Trophoblast cell (in vitro differentiated cells and primary cell): ENCODE results near the gene TUB.

Source experiments
- DNase-seq, 2 donors: peaks; one replicate each; pipeline ENCODE4 v3.0.0-alpha.2; 2016
- H2AFZ ChIP-seq: 2 replicates; pipeline ENCODE4 v1.6.1; 2013; ENCODE audit warnings: low read length, moderate library complexity, mild to moderate bottlenecking; ENCODE audit not compliant: insufficient read depth, poor library complexity
- H2AK5ac ChIP-seq: 2 replicates; pipeline ENCODE4 v1.6.1; 2013; ENCODE audit warnings: mild to moderate bottlenecking, low read length
- H2BK120ac ChIP-seq: 2 replicates; pipeline ENCODE4 v1.6.1; 2013; ENCODE audit warnings: low read length, mild to moderate bottlenecking, moderate library complexity; ENCODE audit not compliant: insufficient read depth, poor library complexity
- H2BK12ac ChIP-seq: 2 replicates; pipeline ENCODE4 v1.6.1; 2013; ENCODE audit warnings: mild to moderate bottlenecking, low read length, moderate library complexity
- H2BK5ac ChIP-seq: 2 replicates; pipeline ENCODE4 v1.6.1; 2013; ENCODE audit warnings: low read length, low read depth, moderate library complexity, mild to moderate bottlenecking; ENCODE audit not compliant: poor library complexity
- H3K14ac ChIP-seq: 2 replicates; pipeline ENCODE4 v1.6.1; 2013; ENCODE audit warnings: mild to moderate bottlenecking, low read length
- H3K18ac ChIP-seq: 2 replicates; pipeline ENCODE4 v1.6.1; 2013; ENCODE audit warnings: mild to moderate bottlenecking, low read length
- H3K23ac ChIP-seq: 2 replicates; pipeline ENCODE4 v1.6.1; 2013; ENCODE audit warnings: low read length
- H3K27ac ChIP-seq: 2 replicates; pipeline ENCODE4 v1.5.1; 2013; ENCODE audit warnings: low read depth, mild to moderate bottlenecking, inconsistent platforms, low read length, moderate library complexity
- H3K27me3 ChIP-seq: 2 replicates; pipeline ENCODE4 v1.6.1; 2013; ENCODE audit warnings: inconsistent platforms, mild to moderate bottlenecking, low read length, moderate library complexity; ENCODE audit not compliant: insufficient read depth
- H3K36me3 ChIP-seq, 2 experiments: 1 replicate in 1 of 2; 2 replicates in 1 of 2; pipeline ENCODE4 v1.6.1; 2013; ENCODE audit warnings: low read length in 2 of 2, mild to moderate bottlenecking in 2 of 2, moderate library complexity in 1 of 2; ENCODE audit not compliant: insufficient read depth in 2 of 2, control insufficient read depth in 1 of 2
- H3K4ac ChIP-seq: 2 replicates; pipeline ENCODE4 v1.6.1; 2013; ENCODE audit warnings: low read depth, mild to moderate bottlenecking, low read length, moderate library complexity
- H3K4me1 ChIP-seq, 2 experiments: 1 replicate in 1 of 2; 2 replicates in 1 of 2; pipeline ENCODE4 v1.6.1; 2013; ENCODE audit warnings: low read length in 2 of 2, mild to moderate bottlenecking in 2 of 2, moderate library complexity in 1 of 2; ENCODE audit not compliant: insufficient read depth in 2 of 2, control insufficient read depth in 1 of 2
- H3K4me2 ChIP-seq: 2 replicates; pipeline ENCODE4 v1.6.1; 2013; ENCODE audit warnings: inconsistent platforms, mild to moderate bottlenecking, low read length, moderate library complexity
- H3K4me3 ChIP-seq: 2 replicates; pipeline ENCODE4 v1.5.1; 2013; ENCODE audit warnings: mild to moderate bottlenecking, low read depth, low read length, inconsistent platforms
- H3K79me1 ChIP-seq: one replicate; pipeline ENCODE4 v1.6.1; 2013; ENCODE audit warnings: low read length
- H3K79me2 ChIP-seq: 2 replicates; pipeline ENCODE4 v1.6.1; 2013; ENCODE audit warnings: low read length, mild to moderate bottlenecking; ENCODE audit not compliant: control insufficient read depth, insufficient read depth, poor library complexity
- H3K9ac ChIP-seq: 2 replicates; pipeline ENCODE4 v1.6.1; 2013; ENCODE audit warnings: mild to moderate bottlenecking, low read length
- H3K9me3 ChIP-seq: 2 replicates; pipeline ENCODE4 v1.6.1; 2013; ENCODE audit warnings: low read depth, mild to moderate bottlenecking, control low read depth, inconsistent platforms, low read length; ENCODE audit not compliant: insufficient read depth
- H4K12ac ChIP-seq: 2 replicates; pipeline ENCODE4 v1.6.1; 2013; ENCODE audit warnings: low read depth, mild to moderate bottlenecking, low read length, moderate library complexity
- H4K8ac ChIP-seq: 2 replicates; pipeline ENCODE4 v1.6.1; 2013; ENCODE audit warnings: low read depth, mild to moderate bottlenecking, low read length, moderate library complexity
- H4K91ac ChIP-seq: one replicate; pipeline ENCODE4 v1.6.1; 2013; ENCODE audit warnings: low read depth, mild to moderate bottlenecking, low read length, moderate library complexity
- WGBS: extraction: QIAGEN DNeasy Blood & Tissue Kit; methylation state at CpG from one replicate; pipeline ENCODE4 v1.1.7; 2013; ENCODE audit warnings: missing lambda C conversion rate; ENCODE audit not compliant: insufficient read length, insufficient coverage; ENCODE audit errors: extremely low coverage; 5-methylcytosine and 5-hydroxymethylcytosine counted together

The TUB gene

GRCh38 chr11:8099291-8099899 lies 18.4 kb downstream of the TUB start:
- WGBS, result no CpG with 5 or more reads among the region's 3 CpGs
- H2AK5ac ChIP-seq, result no peak overlapping the region
- H3K27ac ChIP-seq, result no peak overlapping the region

GRCh38 chr11:8100158-8100557 lies 19.1 kb downstream of the TUB start:
- H3K27me3 ChIP-seq, result no peaks in the 10 kb centered on the region
- H4K8ac ChIP-seq, result no peak overlapping the region
- no peak overlapping the region for H2AFZ ChIP-seq
- no peak overlapping the region for H2BK5ac ChIP-seq
- H3K9ac ChIP-seq, result no peak overlapping the region
- no peak overlapping the region for H3K23ac ChIP-seq
- no peak overlapping the region for H3K14ac ChIP-seq
- no peaks in the 10 kb centered on the region for H3K79me1 ChIP-seq
- H3K4me1 ChIP-seq, result no peaks in the 10 kb centered on the region
- H2BK12ac ChIP-seq, result no peak overlapping the region
- no peak overlapping the region for H4K91ac ChIP-seq
- no peaks in the 10 kb centered on the region for H3K9me3 ChIP-seq
- WGBS, result no CpG with 5 or more reads among the region's 14 CpGs
- H3K4ac ChIP-seq, result no peak overlapping the region
- DNase-seq, result no peak
- no peak overlapping the region for H4K12ac ChIP-seq
- H3K18ac ChIP-seq, result no peak overlapping the region
- H3K4me3 ChIP-seq, result no peak overlapping the region
- H2BK120ac ChIP-seq, result no peak overlapping the region
- H3K27ac ChIP-seq, result no peak overlapping the region
- no peak overlapping the region for H2AK5ac ChIP-seq
- H3K4me2 ChIP-seq, result no peak overlapping the region
- H3K79me2 ChIP-seq, result no peaks in the 10 kb centered on the region
- peaks cover 17 to 40% of the 10 kb centered on the region in 2 experiments for H3K36me3 ChIP-seq

More at GRCh38 chr11:8099291-8099899, 18.4 kb downstream of the TUB start:
- Histone ChIP-seq H4K91ac (no peak overlapping the region), H3K4me2 (no peak overlapping the region), H3K9me3 (no peaks in the 10 kb centered on the region), H3K4me3 (no peak overlapping the region), H3K9ac (no peak overlapping the region), H3K23ac (no peak overlapping the region), H4K12ac (no peak overlapping the region), H3K4me1 (no peaks in the 10 kb centered on the region), H2AFZ (no peak overlapping the region), H3K36me3 (peaks cover 17 to 41% of the 10 kb centered on the region in 2 experiments), H2BK12ac (no peak overlapping the region), H3K27me3 (no peaks in the 10 kb centered on the region), H3K14ac (no peak overlapping the region), H3K4ac (no peak overlapping the region), H2BK120ac (no peak overlapping the region), H3K79me1 (no peaks in the 10 kb centered on the region), H4K8ac (no peak overlapping the region), H3K79me2 (no peaks in the 10 kb centered on the region), H3K18ac (no peak overlapping the region), H2BK5ac (no peak overlapping the region)
- peak; percentile 83 to 94 for DNase-seq

- H4K8ac ChIP-seq, result no peak overlapping the region
- H3K27ac ChIP-seq, result no peak overlapping the region
- no peak overlapping the region for H3K18ac ChIP-seq
- H3K9me3 ChIP-seq, result no peaks in the 10 kb centered on the region
- no peak overlapping the region for H4K91ac ChIP-seq
- no peaks in the 10 kb centered on the region for H3K4me1 ChIP-seq
- H3K9ac ChIP-seq, result no peak overlapping the region
- H3K4me2 ChIP-seq, result no peak overlapping the region
- DNase-seq, result no peak
- H2BK12ac ChIP-seq, result no peak overlapping the region
- no peak overlapping the region for H3K14ac ChIP-seq
- no peak overlapping the region for H2BK5ac ChIP-seq
- WGBS, result no CpG with 5 or more reads among the region's 8 CpGs
- H3K4me3 ChIP-seq, result no peak overlapping the region
- H3K23ac ChIP-seq, result no peak overlapping the region
- H3K4ac ChIP-seq, result no peak overlapping the region
- H3K36me3 ChIP-seq, result peaks cover 17 to 40% of the 10 kb centered on the region in 2 experiments
- H3K79me1 ChIP-seq, result no peaks in the 10 kb centered on the region
- no peak overlapping the region for H2AK5ac ChIP-seq
- no peaks in the 10 kb centered on the region for H3K79me2 ChIP-seq
- H2AFZ ChIP-seq, result no peak overlapping the region
- no peak overlapping the region for H4K12ac ChIP-seq
- no peak overlapping the region for H2BK120ac ChIP-seq
- H3K27me3 ChIP-seq, result no peaks in the 10 kb centered on the region
These were observed 19.6 kb downstream of the TUB start for GRCh38 chr11:8100605-8101004.

- Histone ChIP-seq H3K27ac (no peak overlapping the region), H3K9me3 (no peaks in the 10 kb centered on the region), H2BK12ac (no peak overlapping the region), H3K18ac (no peak overlapping the region), H4K91ac (no peak overlapping the region), H3K79me1 (no peaks in the 10 kb centered on the region), H2BK120ac (no peak overlapping the region), H3K79me2 (no peaks in the 10 kb centered on the region), H4K12ac (no peak overlapping the region), H3K9ac (no peak overlapping the region), H3K27me3 (no peaks in the 10 kb centered on the region), H3K23ac (no peak overlapping the region), H2BK5ac (no peak overlapping the region), H2AK5ac (no peak overlapping the region), H2AFZ (no peak overlapping the region), H4K8ac (no peak overlapping the region), H3K36me3 (peaks cover 17 to 37% of the 10 kb centered on the region in 2 experiments), H3K4ac (no peak overlapping the region), H3K4me1 (no peaks in the 10 kb centered on the region), H3K14ac (no peak overlapping the region), H3K4me2 (no peak overlapping the region), H3K4me3 (no peak overlapping the region)
- no peak for DNase-seq
- no CpG with 5 or more reads among the region's 11 CpGs for WGBS
These were observed 20.4 kb downstream of the TUB start for GRCh38 chr11:8101421-8101820.
